Loucy (cell line): ENCODE data around the gene SNX13.

Source experiments
- EZH2phosphoT487 ChIP-seq: fragments of 200-600 bp; IDR thresholded peaks from 2 replicates; pipeline ENCODE4 v1.6.1; 2018; ENCODE audit warnings: antibody characterized with exemption, mild to moderate bottlenecking, moderate library complexity, borderline replicate concordance
- TF ChIP-seq, protein P1 (sequence below): fragments of 200-600 bp; sonication (generic); conservative IDR thresholded peaks from 2 replicates; pipeline ENCODE4 v1.5.1; 2014; ENCODE audit warnings: mild to moderate bottlenecking, antibody characterized with exemption, low read length

GRCh38 chr7:17931069-17931468 lies 9.2 kb downstream of the SNX13 start:
- TF ChIP-seq, protein P1, sequence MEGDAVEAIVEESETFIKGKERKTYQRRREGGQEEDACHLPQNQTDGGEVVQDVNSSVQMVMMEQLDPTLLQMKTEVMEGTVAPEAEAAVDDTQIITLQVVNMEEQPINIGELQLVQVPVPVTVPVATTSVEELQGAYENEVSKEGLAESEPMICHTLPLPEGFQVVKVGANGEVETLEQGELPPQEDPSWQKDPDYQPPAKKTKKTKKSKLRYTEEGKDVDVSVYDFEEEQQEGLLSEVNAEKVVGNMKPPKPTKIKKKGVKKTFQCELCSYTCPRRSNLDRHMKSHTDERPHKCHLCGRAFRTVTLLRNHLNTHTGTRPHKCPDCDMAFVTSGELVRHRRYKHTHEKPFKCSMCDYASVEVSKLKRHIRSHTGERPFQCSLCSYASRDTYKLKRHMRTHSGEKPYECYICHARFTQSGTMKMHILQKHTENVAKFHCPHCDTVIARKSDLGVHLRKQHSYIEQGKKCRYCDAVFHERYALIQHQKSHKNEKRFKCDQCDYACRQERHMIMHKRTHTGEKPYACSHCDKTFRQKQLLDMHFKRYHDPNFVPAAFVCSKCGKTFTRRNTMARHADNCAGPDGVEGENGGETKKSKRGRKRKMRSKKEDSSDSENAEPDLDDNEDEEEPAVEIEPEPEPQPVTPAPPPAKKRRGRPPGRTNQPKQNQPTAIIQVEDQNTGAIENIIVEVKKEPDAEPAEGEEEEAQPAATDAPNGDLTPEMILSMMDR, result no peak
- TF ChIP-seq EZH2phosphoT487, result no peak
